ENCODE measurements around the gene CALHM3.

- TF ChIP-seq EZH2phosphoT487 (IDR thresholded peaks at IDR 0.05; ENCODE audit: borderline replicate concordance, low read depth) (no peak), USF2 (IDR thresholded peaks at IDR 0.05; ENCODE audit: borderline replicate concordance, low read depth, low read length) (no peak), CTCF (IDR thresholded peaks at IDR 0.05) (no peak), FOSL2 (IDR thresholded peaks at IDR 0.05; ENCODE audit: borderline replicate concordance, low read depth) (no peak), MEF2A (IDR thresholded peaks at IDR 0.05; ENCODE audit: borderline replicate concordance, low read depth) (no peak), GABPA (IDR thresholded peaks at IDR 0.05; ENCODE audit: low read depth) (no peak), TEAD4 (IDR thresholded peaks at IDR 0.05; ENCODE audit: borderline replicate concordance, insufficient read depth) (no peak), IRF3 (IDR thresholded peaks at IDR 0.05; ENCODE audit: low read depth, low read length) (no peak), ZBTB33 (IDR thresholded peaks at IDR 0.05; ENCODE audit: borderline replicate concordance, low read depth) (no peak)
- TF ChIP-seq, protein P1, sequence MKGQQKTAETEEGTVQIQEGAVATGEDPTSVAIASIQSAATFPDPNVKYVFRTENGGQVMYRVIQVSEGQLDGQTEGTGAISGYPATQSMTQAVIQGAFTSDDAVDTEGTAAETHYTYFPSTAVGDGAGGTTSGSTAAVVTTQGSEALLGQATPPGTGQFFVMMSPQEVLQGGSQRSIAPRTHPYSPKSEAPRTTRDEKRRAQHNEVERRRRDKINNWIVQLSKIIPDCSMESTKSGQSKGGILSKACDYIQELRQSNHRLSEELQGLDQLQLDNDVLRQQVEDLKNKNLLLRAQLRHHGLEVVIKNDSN (IDR thresholded peaks at IDR 0.05; ENCODE audit: borderline replicate concordance, low read depth): no peak
Observed at GRCh38 chr10:103457176-103457712, 21.8 kb downstream of the CALHM3 start.
